Astrocyte of the cerebellum (primary cell): ENCODE data around the gene PRPF31.
A peak's percentile ranks its signal among the peaks of the same experiment; 100 is the strongest.
"Not testable (repeated sequence)": the region's sequence is repeated elsewhere in the genome, so short reads cannot be mapped to it uniquely, and the experiment has no call there.

ENCODE experiments used
- DNase-seq: peaks from one replicate; pipeline ENCODE4 v3.0.0-alpha.2; 2011; ENCODE audit warnings: low read depth
- H3K4me3 ChIP-seq: 2 replicates; pipeline ENCODE4 v1.5.1; 2011; ENCODE audit warnings: mild to moderate bottlenecking, low read depth, low read length, moderate library complexity
- CTCF ChIP-seq: IDR thresholded peaks from 2 replicates; pipeline ENCODE4 v1.5.1; 2012; ENCODE audit warnings: low read length, low read depth, moderate library complexity, mild to moderate bottlenecking; ENCODE audit errors: missing control alignments
- in situ Hi-C: cut with HindIII; loops from 2 replicates; pipeline ENCODE4 v1.10.0; 2017; ENCODE audit warnings: low sequenced_read_pairs

Gene PRPF31

GRCh38 chr19:54084410-54084809 lies 31.1 kb upstream of the PRPF31 start:
- in situ Hi-C loops, result no loop called here
- no peak for TF ChIP-seq CTCF
- no peak overlapping the region for H3K4me3 ChIP-seq
- DNase-seq, result no peak

- no peak for DNase-seq
- in situ Hi-C loops, result no loop called here
- no peak for TF ChIP-seq CTCF
- no peak overlapping the region for H3K4me3 ChIP-seq
Observed at GRCh38 chr19:54094426-54095000, 21.0 kb upstream of the PRPF31 start.

GRCh38 chr19:54095136-54095858 lies 20.3 kb upstream of the PRPF31 start:
- in situ Hi-C loops, result no loop called here
- H3K4me3 ChIP-seq, result peak overlapping the region; percentile 32
- TF ChIP-seq CTCF, result no peak
- no peak for DNase-seq

- in situ Hi-C loops, DNase-seq: not testable (repeated sequence)
- peak overlapping the region; percentile 32 for H3K4me3 ChIP-seq
Observed at GRCh38 chr19:54095859-54096616, 19.5 kb upstream of the PRPF31 start.

DNA sequence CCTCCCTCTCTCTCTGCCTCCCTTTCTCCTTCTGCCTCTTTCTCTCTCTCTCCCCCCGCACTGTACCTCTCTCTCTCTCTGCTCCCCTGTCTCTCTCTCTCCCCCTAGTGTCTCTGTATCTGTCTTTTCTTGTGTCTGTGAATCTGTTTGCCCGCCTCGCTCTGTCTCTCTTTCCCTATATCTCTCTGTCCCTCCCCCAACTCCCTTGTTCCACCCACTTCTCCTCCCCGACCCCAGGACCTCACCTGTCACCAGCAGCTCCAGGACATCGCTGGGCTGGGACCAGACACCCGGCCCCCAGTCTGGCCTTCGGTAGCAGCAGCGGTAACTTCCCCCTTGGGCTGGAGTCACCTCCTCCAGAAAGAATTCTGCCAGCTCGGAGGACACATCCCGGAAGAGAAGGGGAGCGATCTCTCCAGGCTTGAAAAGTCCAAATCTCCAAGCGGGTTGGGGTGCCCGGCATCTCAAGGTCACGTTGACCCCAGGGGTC lies 18.9 kb upstream of the PRPF31 start:
- no peak for DNase-seq
- peak overlapping the region; percentile 31 for H3K4me3 ChIP-seq
- in situ Hi-C loops, result no loop called here
- TF ChIP-seq CTCF, result peak; percentile 50

- in situ Hi-C loops, result no loop called here
- no peak for DNase-seq
- TF ChIP-seq CTCF, result no peak
- no peak overlapping the region for H3K4me3 ChIP-seq
Observed at GRCh38 chr19:54099190-54099902, 16.2 kb upstream of the PRPF31 start.

DNA sequence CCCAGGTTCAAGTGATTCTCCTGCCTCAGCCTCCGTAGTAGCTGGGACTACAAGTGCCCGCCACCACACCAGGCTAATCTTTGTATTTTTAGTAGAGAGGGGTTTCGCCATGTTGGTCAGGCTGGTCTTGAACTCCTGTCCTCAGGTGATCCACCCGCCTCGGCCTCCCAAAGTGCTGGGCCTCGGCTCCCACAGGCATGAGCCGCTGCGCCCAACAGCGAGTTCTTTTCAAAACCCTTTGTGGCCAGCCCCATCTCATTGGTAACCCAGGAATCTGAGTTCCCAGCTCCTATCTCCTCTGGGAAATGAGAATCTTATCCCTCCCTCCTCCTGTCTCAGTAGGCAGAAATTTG lies 15.7 kb upstream of the PRPF31 start:
- DNase-seq, in situ Hi-C loops, H3K4me3 ChIP-seq: not testable (repeated sequence)
